ENCODE measurements around the gene ZNF329.

Gene ZNF329

DNA sequence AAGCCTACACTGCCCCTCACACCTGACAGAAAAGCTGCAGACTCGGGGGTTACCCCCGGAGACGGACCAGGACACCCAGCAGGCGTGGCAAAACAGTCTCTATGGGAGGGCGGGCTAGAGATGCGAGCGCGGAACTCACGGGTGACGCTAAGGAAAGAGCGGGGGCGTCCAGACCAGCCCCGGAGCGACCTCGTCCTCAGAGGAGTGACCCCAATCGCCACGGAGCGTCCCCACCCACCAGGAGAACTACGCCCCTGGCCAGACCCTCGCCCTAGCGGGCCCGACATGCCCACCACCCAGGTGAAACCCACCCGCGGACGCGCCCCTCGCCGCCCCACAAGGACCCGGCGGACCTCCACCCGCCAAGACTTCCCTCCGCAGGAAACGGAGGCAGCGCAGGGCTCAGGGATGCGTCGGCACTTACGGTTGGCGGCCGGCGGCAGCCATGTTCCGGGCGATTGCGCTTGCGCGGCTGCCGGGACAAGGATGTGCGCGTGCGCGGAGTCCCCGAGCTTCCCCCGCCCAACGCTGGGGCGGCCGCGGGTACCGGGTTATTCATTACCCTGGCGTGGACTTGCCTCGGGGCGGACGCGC is at the start of gene ZNF329:
Gene ZNF329, minus strand, starts transcription at position 462 of the 594 bp plus-strand sequence. CDS start 21,286 bp downstream, outside the sequence.
- DNase-seq (ENCODE audit: extremely low read depth, low read depth), result peak; percentile 40
- peak within 1 kb of the TSS; percentile 86 for H3K4me3 ChIP-seq (replicated peaks; ENCODE audit: low read depth, low read length)
- TF ChIP-seq CTCF (IDR thresholded peaks at IDR 0.05; ENCODE audit: low read depth, low read length, missing control alignments), result no peak

DNA sequence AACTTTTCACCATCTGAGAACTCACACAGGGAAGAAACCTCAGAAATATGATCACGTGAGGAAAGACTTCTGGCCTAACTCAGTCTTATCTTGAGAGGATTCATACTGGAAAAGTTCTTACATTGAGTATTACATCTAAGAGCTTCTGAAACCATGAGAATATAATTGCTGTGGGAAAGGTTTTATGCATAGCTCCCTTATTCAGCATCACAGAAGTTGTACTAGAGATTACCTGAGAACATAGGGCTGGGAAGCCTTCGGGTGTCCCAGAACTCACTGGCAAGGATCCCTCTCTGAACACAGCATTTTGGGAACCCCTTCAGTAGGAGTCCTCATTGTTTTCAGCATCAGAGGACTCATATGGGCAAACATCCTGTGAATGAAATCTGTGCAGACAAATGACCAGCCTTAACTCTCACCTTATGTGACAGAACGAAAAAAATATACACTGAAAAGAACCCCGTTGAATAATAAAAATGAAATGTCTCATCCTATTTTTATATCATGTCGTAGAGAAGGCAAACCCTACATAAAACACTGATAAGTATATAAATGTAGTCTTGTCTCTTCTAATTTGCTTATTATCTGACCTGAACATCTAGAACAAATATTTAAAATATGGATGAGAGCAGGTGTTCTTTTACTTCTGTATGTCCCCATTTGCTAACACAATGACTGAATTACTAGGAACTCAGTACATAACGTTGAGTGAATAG is 46.5 kb upstream of the ZNF329 start:
- DNase-seq (ENCODE audit: extremely low read depth, low read depth), result no peak
- H3K4me3 ChIP-seq (replicated peaks; ENCODE audit: low read depth, low read length), result no peak overlapping the region
- no peak for TF ChIP-seq CTCF (IDR thresholded peaks at IDR 0.05; ENCODE audit: low read depth, low read length, missing control alignments)

GRCh38 chr19:58183817-58184215 is 33.2 kb upstream of the ZNF329 start:
- peak overlapping the region; percentile 80 for H3K4me3 ChIP-seq (replicated peaks; ENCODE audit: low read depth, low read length)
- DNase-seq (ENCODE audit: extremely low read depth, low read depth), result no peak
- no peak for TF ChIP-seq CTCF (IDR thresholded peaks at IDR 0.05; ENCODE audit: low read depth, low read length, missing control alignments)

- no peak for TF ChIP-seq CTCF (IDR thresholded peaks at IDR 0.05; ENCODE audit: low read depth, low read length, missing control alignments)
- peak within 1 kb of the TSS; percentile 80 for H3K4me3 ChIP-seq (replicated peaks; ENCODE audit: low read depth, low read length)
- peak; percentile 81 for DNase-seq (ENCODE audit: extremely low read depth, low read depth)
Observed at GRCh38 chr19:58182989-58183816, 32.6 kb upstream of the ZNF329 start, which contains the start of gene ZNF274. ZNF274 (plus strand) TSS chr19:58183061; CDS start chr19:58183966, 905 bp downstream.

- no peak for DNase-seq (ENCODE audit: extremely low read depth, low read depth)
- TF ChIP-seq CTCF (IDR thresholded peaks at IDR 0.05; ENCODE audit: low read depth, low read length, missing control alignments), result no peak
- H3K4me3 ChIP-seq (replicated peaks; ENCODE audit: low read depth, low read length), result peak overlapping the region; percentile 80
Observed at GRCh38 chr19:58182577-58182988, 32.0 kb upstream of the ZNF329 start.

DNA sequence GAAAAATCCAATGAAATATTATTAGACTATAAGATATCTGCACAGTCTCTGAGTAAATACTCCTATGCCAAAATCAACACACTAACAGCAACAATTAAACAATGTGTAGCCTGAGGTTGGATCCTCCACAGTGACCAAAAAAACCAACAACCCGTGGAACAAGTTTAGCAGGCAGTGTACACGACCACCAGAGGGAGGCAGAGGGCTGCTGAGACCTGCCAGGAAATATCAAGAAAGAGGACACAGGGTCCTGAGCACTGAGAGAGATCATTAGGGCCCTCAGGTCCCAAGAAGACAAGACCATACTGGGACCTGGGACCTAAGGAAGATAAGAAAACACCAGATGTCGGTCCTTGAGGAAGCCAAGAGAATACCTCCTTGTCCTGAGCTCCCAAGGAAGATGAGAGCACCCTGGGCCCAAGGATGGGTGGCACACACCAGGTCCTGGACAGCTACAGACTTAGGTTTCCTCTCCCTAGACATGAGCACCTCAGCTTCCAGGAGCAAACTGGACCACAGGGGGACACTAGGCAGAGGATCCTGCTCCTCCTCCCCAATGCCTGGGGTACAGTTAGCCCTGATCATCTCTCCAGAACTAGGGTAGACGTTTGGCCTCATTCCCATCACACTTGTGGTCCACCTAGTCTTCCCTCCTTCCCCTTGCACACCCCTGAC is 31.4 kb upstream of the ZNF329 start:
- H3K4me3 ChIP-seq (replicated peaks; ENCODE audit: low read depth, low read length), result peak overlapping the region; percentile 80
- DNase-seq (ENCODE audit: extremely low read depth, low read depth), result no peak
- TF ChIP-seq CTCF (IDR thresholded peaks at IDR 0.05; ENCODE audit: low read depth, low read length, missing control alignments), result peak; percentile 60
